HepG2 (cell line): Measurements from ENCODE around the gene PARN. TPM values are rescaled to one million over a fixed set of nuclear protein-coding genes. Genes with fewer than 3 reads are reported as not detected.

ENCODE experiments used
- AKAP8 ChIP-seq: sonication (generic); formaldehyde crosslinking; IDR thresholded peaks from 2 replicates; pipeline ENCODE4 v1.5.1; 2020; ENCODE audit warnings: mild to moderate bottlenecking, missing genetic modification reagents
- CBFB ChIP-seq: sonication (generic); formaldehyde crosslinking; IDR thresholded peaks from 2 replicates; pipeline ENCODE4 v1.4.0; 2020; ENCODE audit warnings: missing genetic modification reagents
- CREB1 ChIP-seq, 2 experiments: fragments of 450-650 bp in 1 of 2; IDR thresholded peaks; 2 replicates each; pipeline ENCODE4 v1.6.1; 2016 to 2017; ENCODE audit warnings: control low read depth in 1 of 2, mild to moderate bottlenecking in 1 of 2, missing compliant biosample characterization in 1 of 2, missing genetic modification characterization in 1 of 2
- CREM ChIP-seq, 2 experiments: sonication (generic) in 1 of 2; formaldehyde crosslinking in 1 of 2; IDR thresholded peaks; 2 replicates each; pipeline versions ENCODE4 v1.4.0 to v1.6.1; 2016 to 2020; ENCODE audit warnings: antibody characterized with exemption in 1 of 2, mild to moderate bottlenecking in 1 of 2, missing genetic modification reagents in 1 of 2
- EEA1 ChIP-seq: sonication (generic); formaldehyde crosslinking; IDR thresholded peaks from 2 replicates; pipeline ENCODE4 v1.5.1; 2020; ENCODE audit warnings: mild to moderate bottlenecking, missing genetic modification reagents, borderline replicate concordance
- FOXJ3 ChIP-seq: sonication (generic); formaldehyde crosslinking; IDR thresholded peaks from 2 replicates; pipeline ENCODE4 v1.4.0; 2020; ENCODE audit warnings: missing genetic modification reagents, mild to moderate bottlenecking, borderline replicate concordance
- GATAD1 ChIP-seq: IDR thresholded peaks from 2 replicates; pipeline ENCODE4 v1.6.1; 2016; ENCODE audit warnings: missing genetic modification reagents, missing compliant biosample characterization
- KAT8 ChIP-seq: IDR thresholded peaks from 2 replicates; pipeline ENCODE4 v1.6.1; 2016; ENCODE audit warnings: missing genetic modification reagents, missing compliant biosample characterization
- LCORL ChIP-seq, 2 experiments: fragments of 450-650 bp in 1 of 2; sonication (generic) in 1 of 2; formaldehyde crosslinking in 1 of 2; IDR thresholded peaks; 2 replicates each; pipeline versions ENCODE4 v1.5.0 to v1.6.1; 2017 to 2020; ENCODE audit warnings: antibody characterized with exemption in 1 of 2, missing genetic modification reagents in 1 of 2
- PHF21A ChIP-seq: sonication (generic); formaldehyde crosslinking; IDR thresholded peaks from 2 replicates; pipeline ENCODE4 v1.5.0; 2020; ENCODE audit warnings: mild to moderate bottlenecking, missing genetic modification reagents
- PITX1 ChIP-seq: sonication (generic); formaldehyde crosslinking; IDR thresholded peaks from 2 replicates; pipeline ENCODE4 v1.5.1; 2020; ENCODE audit warnings: mild to moderate bottlenecking, missing genetic modification reagents
- PTBP1 ChIP-seq: fragments of 200-400 bp; formaldehyde crosslinking; IDR thresholded peaks from 2 replicates; pipeline ENCODE4 v1.6.1; 2018; ENCODE audit warnings: low read length, low read depth; ENCODE audit not compliant: poor library complexity, severe bottlenecking
- RARA ChIP-seq: IDR thresholded peaks from 2 replicates; pipeline ENCODE4 v1.6.1; 2016; ENCODE audit warnings: missing genetic modification reagents, missing compliant biosample characterization
- SIN3B ChIP-seq: fragments of 150-350 bp; IDR thresholded peaks from 2 replicates; pipeline ENCODE4 v1.6.1; 2014; ENCODE audit warnings: low read length
- SIX1 ChIP-seq: sonication (generic); formaldehyde crosslinking; IDR thresholded peaks from 2 replicates; pipeline ENCODE4 v1.4.0; 2020; ENCODE audit warnings: missing genetic modification reagents, borderline replicate concordance
- SOX6 ChIP-seq, 2 experiments: fragments of 450-650 bp in 1 of 2; sonication (generic) in 1 of 2; formaldehyde crosslinking in 1 of 2; IDR thresholded peaks; 2 replicates each; pipeline versions ENCODE4 v1.4.0 to v1.6.1; 2017 to 2020; ENCODE audit warnings: antibody characterized with exemption in 1 of 2, mild to moderate bottlenecking in 1 of 2, missing genetic modification reagents in 1 of 2
- SRSF9 ChIP-seq: fragments of 200-400 bp; formaldehyde crosslinking; IDR thresholded peaks from 2 replicates; pipeline ENCODE4 v1.6.1; 2018; ENCODE audit warnings: borderline replicate concordance, mild to moderate bottlenecking, low read depth, low read length; ENCODE audit not compliant: insufficient read depth, poor library complexity, severe bottlenecking
- ZFP36L1 ChIP-seq: sonication (generic); formaldehyde crosslinking; IDR thresholded peaks from 2 replicates; pipeline ENCODE4 v1.8.0; 2022; ENCODE audit warnings: mild to moderate bottlenecking, missing genetic modification reagents, moderate library complexity
- ZNF335 ChIP-seq: sonication (generic); formaldehyde crosslinking; IDR thresholded peaks from 2 replicates; pipeline ENCODE4 v1.4.0; 2020; ENCODE audit warnings: missing genetic modification reagents
- ZNF614 ChIP-seq: IDR thresholded peaks from 2 replicates; pipeline ENCODE4 v1.6.1; 2018; ENCODE audit warnings: missing biosample characterization, missing genetic modification reagents, inconsistent platforms, borderline replicate concordance
- ZNF7 ChIP-seq: IDR thresholded peaks from 2 replicates; pipeline ENCODE4 v1.6.1; 2016; ENCODE audit warnings: missing biosample characterization, missing genetic modification reagents
- ZNF703 ChIP-seq: sonication (generic); formaldehyde crosslinking; IDR thresholded peaks from 2 replicates; pipeline ENCODE4 v1.5.1; 2020; ENCODE audit warnings: missing genetic modification reagents, mild to moderate bottlenecking, moderate library complexity, borderline replicate concordance
- ZSCAN25 ChIP-seq: sonication (generic); formaldehyde crosslinking; IDR thresholded peaks from 2 replicates; pipeline ENCODE4 v1.8.0; 2022; ENCODE audit warnings: mild to moderate bottlenecking, missing genetic modification reagents
- polyA plus RNA-seq, 8 experiments: library from polyadenylated mRNA; depleted of rRNA in 3 of 8; stranded (reverse) in 7 of 8; unstranded in 1 of 8; fragments of >200 nt; fragmentation: Illumina TruSeq in 4 of 8; extraction: Trizol in 4 of 8; gene quantifications; 2 replicates each; pipeline versions ENCODE4 v1.2.1 to v1.2.3, GENCODE V29; 2011 to 2016; ENCODE audit warnings: low read depth in 4 of 8, missing spikeins in 1 of 8, mixed read lengths in 1 of 8; ENCODE audit not compliant: insufficient read depth in 1 of 8
- total RNA-seq, 5 experiments: library from RNA; depleted of rRNA; stranded (reverse); fragments of >200 nt; fragmentation: Illumina TruSeq; extraction: Trizol; gene quantifications; 2 replicates each; pipeline ENCODE4 v1.2.3, GENCODE V29; 2016; ENCODE audit warnings: low read depth in 1 of 5
- TF ChIP-seq, protein P1 (sequence below): sonication (generic); formaldehyde crosslinking; IDR thresholded peaks from 2 replicates; pipeline ENCODE4 v1.4.0; 2020; ENCODE audit warnings: missing genetic modification reagents
- TF ChIP-seq, protein P2 (sequence below): sonication (generic); formaldehyde crosslinking; conservative IDR thresholded peaks from 2 replicates; pipeline ENCODE4 v1.4.0; 2020; ENCODE audit warnings: mild to moderate bottlenecking, missing genetic modification reagents, moderate library complexity

The PARN gene
- total and polyA plus RNA-seq, 2 of the 13 experiments (the other 11 are each of a cell fraction or from before 2014, with no cell fraction given): 13.3 to 47.6 TPM

DNA sequence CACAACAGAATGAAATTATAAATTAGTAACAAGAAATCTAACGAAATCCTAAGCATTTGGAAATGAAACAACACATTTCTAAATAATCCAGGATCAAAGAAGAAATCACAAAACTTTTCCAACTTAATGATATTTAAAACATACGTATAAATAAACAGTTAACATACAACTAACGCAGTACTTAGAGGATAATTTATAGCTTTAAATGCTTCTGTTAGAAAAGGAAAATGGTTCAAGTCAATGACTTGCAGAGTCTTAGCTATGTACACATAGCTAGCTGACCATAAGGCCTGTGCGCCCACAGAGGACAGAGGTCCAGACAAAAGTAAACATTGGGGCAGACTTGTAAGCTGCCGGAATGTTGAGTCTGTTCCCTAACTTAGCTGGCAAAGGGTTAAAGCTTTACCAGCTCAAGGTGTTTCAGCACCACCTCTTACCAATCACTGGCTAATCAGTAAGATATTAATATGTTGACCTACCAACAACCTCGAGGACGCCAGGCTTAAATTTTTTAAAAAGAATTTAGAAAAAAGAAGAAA is 84.6 kb downstream of the PARN start (continued):
- TF ChIP-seq, protein P1, sequence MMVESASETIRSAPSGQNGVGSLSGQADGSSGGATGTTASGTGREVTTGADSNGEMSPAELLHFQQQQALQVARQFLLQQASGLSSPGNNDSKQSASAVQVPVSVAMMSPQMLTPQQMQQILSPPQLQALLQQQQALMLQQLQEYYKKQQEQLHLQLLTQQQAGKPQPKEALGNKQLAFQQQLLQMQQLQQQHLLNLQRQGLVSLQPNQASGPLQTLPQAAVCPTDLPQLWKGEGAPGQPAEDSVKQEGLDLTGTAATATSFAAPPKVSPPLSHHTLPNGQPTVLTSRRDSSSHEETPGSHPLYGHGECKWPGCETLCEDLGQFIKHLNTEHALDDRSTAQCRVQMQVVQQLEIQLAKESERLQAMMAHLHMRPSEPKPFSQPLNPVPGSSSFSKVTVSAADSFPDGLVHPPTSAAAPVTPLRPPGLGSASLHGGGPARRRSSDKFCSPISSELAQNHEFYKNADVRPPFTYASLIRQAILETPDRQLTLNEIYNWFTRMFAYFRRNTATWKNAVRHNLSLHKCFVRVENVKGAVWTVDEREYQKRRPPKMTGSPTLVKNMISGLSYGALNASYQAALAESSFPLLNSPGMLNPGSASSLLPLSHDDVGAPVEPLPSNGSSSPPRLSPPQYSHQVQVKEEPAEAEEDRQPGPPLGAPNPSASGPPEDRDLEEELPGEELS (CRISPR knock-in tag): peak; percentile 92
- TF ChIP-seq ZNF335 (CRISPR knock-in tag) (peak; percentile 93; the same call in 1 of the 2 replicates), LCORL (IDR thresholded peaks at IDR 0.05) (no peak; the same call in 1 of the 2 replicates), LCORL (CRISPR knock-in tag; IDR thresholded peaks at IDR 0.05) (peak; percentile 79), ZNF703 (CRISPR knock-in tag) (no peak), PITX1 (CRISPR knock-in tag) (peak; percentile 99), GATAD1 (peak; percentile 80), CREM (IDR thresholded peaks at IDR 0.05) (peak; percentile 80), CREM (CRISPR knock-in tag; IDR thresholded peaks at IDR 0.05) (no peak), ZFP36L1 (CRISPR knock-in tag) (0 out of 2 replicates have a peak, but pooled peaks have one; percentile 73), SIX1 (CRISPR knock-in tag) (peak; percentile 68), FOXJ3 (peak; percentile 95), KAT8 (CRISPR knock-in tag) (peak; percentile 91), ZNF7 (CRISPR knock-in tag) (peak; percentile 36; the same call in 1 of the 2 replicates), RARA (CRISPR knock-in tag) (peak; percentile 94), ZNF614 (CRISPR knock-in tag) (peak; percentile 99), SIN3B (0 out of 2 replicates have a peak, but pooled peaks have one; percentile 21), PHF21A (CRISPR knock-in tag) (peak; percentile 74; the same call in 1 of the 2 replicates), CREB1 (IDR thresholded peaks at IDR 0.05) (no peak), CREB1 (CRISPR knock-in tag; IDR thresholded peaks at IDR 0.05) (peak; percentile 79), SOX6 (IDR thresholded peaks at IDR 0.05) (no peak), SOX6 (CRISPR knock-in tag; IDR thresholded peaks at IDR 0.05) (peak; percentile 86), EEA1 (CRISPR knock-in tag) (no peak), CBFB (CRISPR knock-in tag) (peak; percentile 92), AKAP8 (CRISPR knock-in tag) (no peak), ZSCAN25 (CRISPR knock-in tag) (peak; percentile 46; the same call in 1 of the 2 replicates), PTBP1 (no peak), SRSF9 (no peak)
- TF ChIP-seq, protein P2, sequence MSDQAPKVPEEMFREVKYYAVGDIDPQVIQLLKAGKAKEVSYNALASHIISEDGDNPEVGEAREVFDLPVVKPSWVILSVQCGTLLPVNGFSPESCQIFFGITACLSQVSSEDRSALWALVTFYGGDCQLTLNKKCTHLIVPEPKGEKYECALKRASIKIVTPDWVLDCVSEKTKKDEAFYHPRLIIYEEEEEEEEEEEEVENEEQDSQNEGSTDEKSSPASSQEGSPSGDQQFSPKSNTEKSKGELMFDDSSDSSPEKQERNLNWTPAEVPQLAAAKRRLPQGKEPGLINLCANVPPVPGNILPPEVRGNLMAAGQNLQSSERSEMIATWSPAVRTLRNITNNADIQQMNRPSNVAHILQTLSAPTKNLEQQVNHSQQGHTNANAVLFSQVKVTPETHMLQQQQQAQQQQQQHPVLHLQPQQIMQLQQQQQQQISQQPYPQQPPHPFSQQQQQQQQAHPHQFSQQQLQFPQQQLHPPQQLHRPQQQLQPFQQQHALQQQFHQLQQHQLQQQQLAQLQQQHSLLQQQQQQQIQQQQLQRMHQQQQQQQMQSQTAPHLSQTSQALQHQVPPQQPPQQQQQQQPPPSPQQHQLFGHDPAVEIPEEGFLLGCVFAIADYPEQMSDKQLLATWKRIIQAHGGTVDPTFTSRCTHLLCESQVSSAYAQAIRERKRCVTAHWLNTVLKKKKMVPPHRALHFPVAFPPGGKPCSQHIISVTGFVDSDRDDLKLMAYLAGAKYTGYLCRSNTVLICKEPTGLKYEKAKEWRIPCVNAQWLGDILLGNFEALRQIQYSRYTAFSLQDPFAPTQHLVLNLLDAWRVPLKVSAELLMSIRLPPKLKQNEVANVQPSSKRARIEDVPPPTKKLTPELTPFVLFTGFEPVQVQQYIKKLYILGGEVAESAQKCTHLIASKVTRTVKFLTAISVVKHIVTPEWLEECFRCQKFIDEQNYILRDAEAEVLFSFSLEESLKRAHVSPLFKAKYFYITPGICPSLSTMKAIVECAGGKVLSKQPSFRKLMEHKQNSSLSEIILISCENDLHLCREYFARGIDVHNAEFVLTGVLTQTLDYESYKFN: peak; percentile 94
